ENCODE measurements around the gene RNU7-1.

The RNU7-1 gene

DNA sequence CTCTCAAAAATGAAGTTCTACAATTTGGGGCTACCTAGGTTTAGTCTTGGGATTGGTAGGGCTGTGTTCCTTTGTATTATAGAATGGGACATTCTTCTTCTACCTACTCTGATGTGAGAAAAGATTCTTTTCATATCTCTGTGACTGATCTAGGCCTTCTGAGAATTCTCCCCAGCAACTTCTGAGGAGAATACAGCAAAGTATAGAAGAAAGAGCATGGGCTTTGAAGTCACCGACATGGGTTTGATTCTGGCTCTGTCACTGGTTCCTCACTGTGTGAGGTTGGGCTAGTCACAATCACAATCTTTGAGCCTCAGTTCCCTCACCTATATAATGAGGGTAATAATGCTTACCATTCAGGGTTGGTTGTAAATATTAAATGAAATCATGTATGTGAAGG is 10.8 kb upstream of the RNU7-1 start:
- H3K27me3 ChIP-seq (ENCODE audit: control insufficient read depth in 1 of 2, insufficient read depth in 2 of 2, low read length in 2 of 2) = no peaks in the 10 kb centered on the region
- H3K4me1 ChIP-seq (ENCODE audit: insufficient read depth, low read length) = peaks cover 44% of the 10 kb centered on the region
- no peak overlapping the region for H3K27ac ChIP-seq (ENCODE audit: low read depth, low read length)
- H3K36me3 ChIP-seq (ENCODE audit: insufficient read depth, low read length) = peaks cover 29% of the 10 kb centered on the region
- H3K4me3 ChIP-seq (ENCODE audit: low read depth in 1 of 2, low read length in 2 of 2) = no peak overlapping the region
- no peaks in the 10 kb centered on the region for H3K9me3 ChIP-seq (ENCODE audit: low read length)
- no peak overlapping the region for H3K9ac ChIP-seq (ENCODE audit: low read length)

DNA sequence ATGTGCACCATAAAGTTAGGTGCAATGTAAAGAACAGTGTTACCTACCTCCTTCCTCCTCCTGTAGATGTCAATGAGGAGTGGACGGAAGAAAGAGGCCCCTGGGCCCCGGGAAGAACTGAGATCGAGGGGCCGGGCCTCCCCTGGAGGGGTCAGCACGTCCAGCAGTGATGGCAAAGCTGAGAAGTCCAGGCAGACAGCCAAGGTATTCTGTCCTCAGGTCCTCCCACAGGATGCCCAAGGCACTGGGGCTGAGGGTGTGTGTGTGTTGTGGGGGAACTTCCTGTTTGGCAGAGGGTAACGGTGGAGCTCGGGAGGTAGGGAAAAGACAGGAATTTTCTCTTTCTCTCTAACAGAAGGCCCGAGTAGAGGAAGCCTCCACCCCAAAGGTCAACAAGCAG is 9.5 kb upstream of the RNU7-1 start:
- Histone ChIP-seq H3K36me3 (ENCODE audit: insufficient read depth, low read length) (peaks cover 29% of the 10 kb centered on the region), H3K4me1 (ENCODE audit: insufficient read depth, low read length) (peaks cover 54% of the 10 kb centered on the region), H3K9me3 (ENCODE audit: low read length) (no peaks in the 10 kb centered on the region), H3K27ac (ENCODE audit: low read depth, low read length) (peak overlapping the region; percentile 27), H3K9ac (ENCODE audit: low read length) (no peak overlapping the region), H3K27me3 (ENCODE audit: control insufficient read depth in 1 of 2, insufficient read depth in 2 of 2, low read length in 2 of 2) (no peaks in the 10 kb centered on the region), H3K4me3 (ENCODE audit: low read depth in 1 of 2, low read length in 2 of 2) (no peak overlapping the region)

DNA sequence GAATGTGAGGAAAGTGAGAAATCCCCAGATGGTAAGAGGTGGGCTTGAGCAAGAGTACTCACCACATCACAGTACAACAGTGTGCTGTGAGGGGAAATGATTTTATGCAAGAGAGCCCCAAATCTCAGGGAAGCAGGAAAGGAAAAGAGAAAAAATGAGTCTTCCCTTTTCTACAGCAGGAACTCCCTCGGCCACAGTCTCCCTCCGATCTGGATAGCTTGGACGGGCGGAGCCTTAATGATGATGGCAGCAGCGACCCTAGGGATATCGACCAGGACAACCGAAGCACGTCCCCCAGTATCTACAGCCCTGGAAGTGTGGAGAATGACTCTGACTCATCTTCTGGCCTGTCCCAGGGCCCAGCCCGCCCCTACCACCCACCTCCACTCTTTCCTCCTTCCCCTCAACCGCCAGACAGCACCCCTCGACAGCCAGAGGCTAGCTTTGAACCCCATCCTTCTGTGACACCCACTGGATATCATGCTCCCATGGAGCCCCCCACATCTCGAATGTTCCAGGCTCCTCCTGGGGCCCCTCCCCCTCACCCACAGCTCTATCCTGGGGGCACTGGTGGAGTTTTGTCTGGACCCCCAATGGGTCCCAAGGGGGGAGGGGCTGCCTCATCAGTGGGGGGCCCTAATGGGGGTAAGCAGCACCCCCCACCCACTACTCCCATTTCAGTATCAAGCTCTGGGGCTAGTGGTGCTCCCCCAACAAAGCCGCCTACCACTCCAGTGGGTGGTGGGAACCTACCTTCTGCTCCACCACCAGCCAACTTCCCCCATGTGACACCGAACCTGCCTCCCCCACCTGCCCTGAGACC is 8.0 kb upstream of the RNU7-1 start:
- Histone ChIP-seq H3K27me3 (ENCODE audit: control insufficient read depth in 1 of 2, insufficient read depth in 2 of 2, low read length in 2 of 2) (no peaks in the 10 kb centered on the region), H3K9me3 (ENCODE audit: low read length) (no peaks in the 10 kb centered on the region), H3K36me3 (ENCODE audit: insufficient read depth, low read length) (peaks cover 30% of the 10 kb centered on the region), H3K4me3 (ENCODE audit: low read depth in 1 of 2, low read length in 2 of 2) (no peak overlapping the region), H3K4me1 (ENCODE audit: insufficient read depth, low read length) (peaks cover 44% of the 10 kb centered on the region), H3K9ac (ENCODE audit: low read length) (no peak overlapping the region), H3K27ac (ENCODE audit: low read depth, low read length) (no peak overlapping the region)

DNA sequence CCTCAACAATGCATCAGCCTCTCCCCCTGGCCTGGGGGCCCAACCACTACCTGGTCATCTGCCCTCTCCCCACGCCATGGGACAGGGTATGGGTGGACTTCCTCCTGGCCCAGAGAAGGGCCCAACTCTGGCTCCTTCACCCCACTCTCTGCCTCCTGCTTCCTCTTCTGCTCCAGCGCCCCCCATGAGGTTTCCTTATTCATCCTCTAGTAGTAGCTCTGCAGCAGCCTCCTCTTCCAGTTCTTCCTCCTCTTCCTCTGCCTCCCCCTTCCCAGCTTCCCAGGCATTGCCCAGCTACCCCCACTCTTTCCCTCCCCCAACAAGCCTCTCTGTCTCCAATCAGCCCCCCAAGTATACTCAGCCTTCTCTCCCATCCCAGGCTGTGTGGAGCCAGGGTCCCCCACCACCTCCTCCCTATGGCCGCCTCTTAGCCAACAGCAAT is 7.4 kb upstream of the RNU7-1 start:
- Histone ChIP-seq H3K4me1 (ENCODE audit: insufficient read depth, low read length) (peaks cover 39% of the 10 kb centered on the region), H3K36me3 (ENCODE audit: insufficient read depth, low read length) (peaks cover 33% of the 10 kb centered on the region), H3K27me3 (ENCODE audit: control insufficient read depth in 1 of 2, insufficient read depth in 2 of 2, low read length in 2 of 2) (no peaks in the 10 kb centered on the region), H3K4me3 (ENCODE audit: low read depth in 1 of 2, low read length in 2 of 2) (no peak overlapping the region), H3K9ac (ENCODE audit: low read length) (no peak overlapping the region), H3K9me3 (ENCODE audit: low read length) (no peaks in the 10 kb centered on the region), H3K27ac (ENCODE audit: low read depth, low read length) (no peak overlapping the region)

DNA sequence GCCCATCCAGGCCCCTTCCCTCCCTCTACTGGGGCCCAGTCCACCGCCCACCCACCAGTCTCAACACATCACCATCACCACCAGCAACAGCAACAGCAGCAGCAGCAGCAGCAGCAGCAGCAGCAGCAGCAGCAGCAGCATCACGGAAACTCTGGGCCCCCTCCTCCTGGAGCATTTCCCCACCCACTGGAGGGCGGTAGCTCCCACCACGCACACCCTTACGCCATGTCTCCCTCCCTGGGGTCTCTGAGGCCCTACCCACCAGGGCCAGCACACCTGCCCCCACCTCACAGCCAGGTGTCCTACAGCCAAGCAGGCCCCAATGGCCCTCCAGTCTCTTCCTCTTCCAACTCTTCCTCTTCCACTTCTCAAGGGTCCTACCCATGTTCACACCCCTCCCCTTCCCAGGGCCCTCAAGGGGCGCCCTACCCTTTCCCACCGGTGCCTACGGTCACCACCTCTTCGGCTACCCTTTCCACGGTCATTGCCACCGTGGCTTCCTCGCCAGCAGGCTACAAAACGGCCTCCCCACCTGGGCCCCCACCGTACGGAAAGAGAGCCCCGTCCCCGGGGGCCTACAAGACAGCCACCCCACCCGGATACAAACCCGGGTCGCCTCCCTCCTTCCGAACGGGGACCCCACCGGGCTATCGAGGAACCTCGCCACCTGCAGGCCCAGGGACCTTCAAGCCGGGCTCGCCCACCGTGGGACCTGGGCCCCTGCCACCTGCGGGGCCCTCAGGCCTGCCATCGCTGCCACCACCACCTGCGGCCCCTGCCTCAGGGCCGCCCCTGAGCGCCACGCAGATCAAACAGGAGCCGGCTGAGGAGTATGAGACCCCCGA is 6.8 kb upstream of the RNU7-1 start:
- Histone ChIP-seq H3K27me3 (ENCODE audit: control insufficient read depth in 1 of 2, insufficient read depth in 2 of 2, low read length in 2 of 2) (no peaks in the 10 kb centered on the region), H3K36me3 (ENCODE audit: insufficient read depth, low read length) (peaks cover 39% of the 10 kb centered on the region), H3K4me3 (ENCODE audit: low read depth in 1 of 2, low read length in 2 of 2) (peak overlapping the region; percentile 67 to 70), H3K9ac (ENCODE audit: low read length) (peak overlapping the region; percentile 84), H3K27ac (ENCODE audit: low read depth, low read length) (peak overlapping the region; percentile 85), H3K4me1 (ENCODE audit: insufficient read depth, low read length) (peaks cover 39% of the 10 kb centered on the region), H3K9me3 (ENCODE audit: low read length) (no peaks in the 10 kb centered on the region)

DNA sequence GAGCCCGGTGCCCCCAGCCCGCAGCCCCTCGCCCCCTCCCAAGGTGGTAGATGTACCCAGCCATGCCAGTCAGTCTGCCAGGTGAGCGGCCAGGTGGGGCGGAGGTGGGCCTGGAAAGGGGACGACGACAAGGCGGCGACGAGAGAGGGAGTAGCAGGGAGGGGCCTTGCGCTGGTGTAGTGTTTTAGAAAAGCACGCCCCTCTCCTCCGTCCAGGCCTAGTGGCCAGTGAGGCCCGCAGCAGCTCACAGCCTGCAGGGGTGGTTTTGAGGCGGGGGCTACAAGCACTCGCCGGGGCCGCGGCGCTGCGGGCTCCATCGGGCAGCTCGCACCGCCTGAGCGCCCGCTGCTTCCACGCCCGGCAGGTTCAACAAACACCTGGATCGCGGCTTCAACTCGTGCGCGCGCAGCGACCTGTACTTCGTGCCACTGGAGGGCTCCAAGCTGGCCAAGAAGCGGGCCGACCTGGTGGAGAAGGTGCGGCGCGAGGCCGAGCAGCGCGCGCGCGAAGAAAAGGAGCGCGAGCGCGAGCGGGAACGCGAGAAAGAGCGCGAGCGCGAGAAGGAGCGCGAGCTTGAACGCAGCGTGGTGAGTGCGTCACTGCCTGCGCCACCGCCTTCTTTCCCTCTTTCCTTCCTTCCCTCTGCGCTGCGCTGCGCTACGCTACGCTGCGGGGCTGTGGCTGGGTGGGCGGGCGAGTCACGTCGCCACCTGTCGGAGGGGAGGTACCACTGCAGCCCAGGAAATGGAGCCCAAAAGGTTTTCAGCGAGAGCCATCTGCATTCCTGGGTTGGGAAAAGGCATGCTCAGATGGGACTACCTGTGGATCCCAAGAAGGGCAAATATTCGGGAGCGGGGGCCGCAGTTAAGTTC is 5.9 kb upstream of the RNU7-1 start:
- H3K27me3 ChIP-seq (ENCODE audit: control insufficient read depth in 1 of 2, insufficient read depth in 2 of 2, low read length in 2 of 2) = no peaks in the 10 kb centered on the region
- peaks cover 40% of the 10 kb centered on the region for H3K36me3 ChIP-seq (ENCODE audit: insufficient read depth, low read length)
- H3K4me1 ChIP-seq (ENCODE audit: insufficient read depth, low read length) = peaks cover 36% of the 10 kb centered on the region
- peak overlapping the region; percentile 84 for H3K9ac ChIP-seq (ENCODE audit: low read length)
- H3K27ac ChIP-seq (ENCODE audit: low read depth, low read length) = peak overlapping the region; percentile 85
- no peaks in the 10 kb centered on the region for H3K9me3 ChIP-seq (ENCODE audit: low read length)
- peak overlapping the region; percentile 67 to 70 for H3K4me3 ChIP-seq (ENCODE audit: low read depth in 1 of 2, low read length in 2 of 2)

DNA sequence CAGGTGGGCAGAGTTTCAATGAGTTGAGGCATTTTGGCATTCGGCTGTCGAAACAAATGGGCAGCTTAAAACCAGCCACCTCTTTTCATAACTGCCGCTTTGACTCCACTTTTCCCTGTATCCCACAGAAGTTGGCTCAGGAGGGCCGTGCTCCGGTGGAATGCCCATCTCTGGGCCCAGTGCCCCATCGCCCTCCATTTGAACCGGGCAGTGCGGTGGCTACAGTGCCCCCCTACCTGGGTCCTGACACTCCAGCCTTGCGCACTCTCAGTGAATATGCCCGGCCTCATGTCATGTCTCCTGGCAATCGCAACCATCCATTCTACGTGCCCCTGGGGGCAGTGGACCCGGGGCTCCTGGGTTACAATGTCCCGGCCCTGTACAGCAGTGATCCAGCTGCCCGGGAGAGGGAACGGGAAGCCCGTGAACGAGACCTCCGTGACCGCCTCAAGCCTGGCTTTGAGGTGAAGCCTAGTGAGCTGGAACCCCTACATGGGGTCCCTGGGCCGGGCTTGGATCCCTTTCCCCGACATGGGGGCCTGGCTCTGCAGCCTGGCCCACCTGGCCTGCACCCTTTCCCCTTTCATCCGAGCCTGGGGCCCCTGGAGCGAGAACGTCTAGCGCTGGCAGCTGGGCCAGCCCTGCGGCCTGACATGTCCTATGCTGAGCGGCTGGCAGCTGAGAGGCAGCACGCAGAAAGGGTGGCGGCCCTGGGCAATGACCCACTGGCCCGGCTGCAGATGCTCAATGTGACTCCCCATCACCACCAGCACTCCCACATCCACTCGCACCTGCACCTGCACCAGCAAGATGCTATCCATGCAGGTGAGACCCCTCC is 5.0 kb upstream of the RNU7-1 start:
- Histone ChIP-seq H3K9me3 (ENCODE audit: low read length) (no peaks in the 10 kb centered on the region), H3K9ac (ENCODE audit: low read length) (peak overlapping the region; percentile 74), H3K27ac (ENCODE audit: low read depth, low read length) (peak overlapping the region; percentile 85), H3K36me3 (ENCODE audit: insufficient read depth, low read length) (peaks cover 38% of the 10 kb centered on the region), H3K4me3 (ENCODE audit: low read depth in 1 of 2, low read length in 2 of 2) (peak overlapping the region in 1 of 2 donors; percentile 70), H3K27me3 (ENCODE audit: control insufficient read depth in 1 of 2, insufficient read depth in 2 of 2, low read length in 2 of 2) (no peaks in the 10 kb centered on the region), H3K4me1 (ENCODE audit: insufficient read depth, low read length) (peaks cover 37% of the 10 kb centered on the region)

DNA sequence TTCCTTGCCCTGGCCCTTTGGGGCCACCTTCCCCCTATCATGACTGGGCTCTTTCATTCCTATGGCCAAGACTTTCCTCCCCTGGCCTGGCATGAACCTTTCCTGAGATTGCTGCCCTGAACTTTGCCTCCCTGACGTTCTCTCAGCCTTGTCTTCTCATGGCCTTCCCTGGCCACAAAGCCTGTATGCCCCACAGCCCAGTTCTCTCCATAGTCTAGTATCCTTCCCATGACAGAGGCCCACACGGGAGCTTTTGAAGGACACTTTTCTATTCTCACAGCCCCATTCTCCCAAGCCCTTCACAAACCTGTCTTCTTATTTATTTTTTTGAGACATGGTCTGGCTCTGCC is 4.5 kb upstream of the RNU7-1 start:
- peaks cover 32% of the 10 kb centered on the region for H3K36me3 ChIP-seq (ENCODE audit: insufficient read depth, low read length)
- H3K4me3 ChIP-seq (ENCODE audit: low read depth in 1 of 2, low read length in 2 of 2) = no peak overlapping the region
- H3K9me3 ChIP-seq (ENCODE audit: low read length) = no peaks in the 10 kb centered on the region
- H3K4me1 ChIP-seq (ENCODE audit: insufficient read depth, low read length) = peaks cover 31% of the 10 kb centered on the region
- H3K27ac ChIP-seq (ENCODE audit: low read depth, low read length) = no peak overlapping the region
- no peak overlapping the region for H3K9ac ChIP-seq (ENCODE audit: low read length)
- no peaks in the 10 kb centered on the region for H3K27me3 ChIP-seq (ENCODE audit: control insufficient read depth in 1 of 2, insufficient read depth in 2 of 2, low read length in 2 of 2)

DNA sequence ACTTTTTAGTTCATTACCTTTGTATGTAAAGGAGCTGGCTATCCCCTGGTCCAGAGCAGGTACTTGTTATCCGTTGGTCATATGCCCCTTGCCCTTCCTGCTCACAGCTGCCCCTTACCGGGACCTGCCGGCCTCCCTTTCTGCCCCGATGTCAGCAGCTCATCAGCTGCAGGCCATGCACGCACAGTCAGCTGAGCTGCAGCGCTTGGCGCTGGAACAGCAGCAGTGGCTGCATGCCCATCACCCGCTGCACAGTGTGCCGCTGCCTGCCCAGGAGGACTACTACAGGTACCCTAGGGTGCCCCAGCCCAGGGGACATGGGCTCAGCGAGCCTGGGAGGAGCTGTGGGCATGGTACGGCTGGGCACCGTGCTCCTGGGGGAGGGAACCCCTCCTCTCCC is 2.3 kb upstream of the RNU7-1 start:
- peaks cover 39% of the 10 kb centered on the region for H3K4me1 ChIP-seq (ENCODE audit: insufficient read depth, low read length)
- H3K27me3 ChIP-seq (ENCODE audit: control insufficient read depth in 1 of 2, insufficient read depth in 2 of 2, low read length in 2 of 2) = no peaks in the 10 kb centered on the region
- H3K36me3 ChIP-seq (ENCODE audit: insufficient read depth, low read length) = peaks cover 30% of the 10 kb centered on the region
- H3K27ac ChIP-seq (ENCODE audit: low read depth, low read length) = no peak overlapping the region
- no peaks in the 10 kb centered on the region for H3K9me3 ChIP-seq (ENCODE audit: low read length)
- H3K9ac ChIP-seq (ENCODE audit: low read length) = no peak overlapping the region
- no peak overlapping the region for H3K4me3 ChIP-seq (ENCODE audit: low read depth in 1 of 2, low read length in 2 of 2)

DNA sequence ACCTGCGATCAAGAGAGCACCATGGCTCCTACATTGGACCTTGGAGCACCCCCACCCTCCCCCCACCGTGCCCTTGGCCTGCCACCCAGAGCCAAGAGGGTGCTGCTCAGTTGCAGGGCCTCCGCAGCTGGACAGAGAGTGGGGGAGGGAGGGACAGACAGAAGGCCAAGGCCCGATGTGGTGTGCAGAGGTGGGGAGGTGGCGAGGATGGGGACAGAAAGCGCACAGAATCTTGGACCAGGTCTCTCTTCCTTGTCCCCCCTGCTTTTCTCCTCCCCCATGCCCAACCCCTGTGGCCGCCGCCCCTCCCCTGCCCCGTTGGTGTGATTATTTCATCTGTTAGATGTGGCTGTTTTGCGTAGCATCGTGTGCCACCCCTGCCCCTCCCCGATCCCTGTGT is 1.8 kb upstream of the RNU7-1 start:
- no peaks in the 10 kb centered on the region for H3K9me3 ChIP-seq (ENCODE audit: low read length)
- peaks cover 42% of the 10 kb centered on the region for H3K4me1 ChIP-seq (ENCODE audit: insufficient read depth, low read length)
- H3K9ac ChIP-seq (ENCODE audit: low read length) = no peak overlapping the region
- no peak overlapping the region for H3K4me3 ChIP-seq (ENCODE audit: low read depth in 1 of 2, low read length in 2 of 2)
- no peaks in the 10 kb centered on the region for H3K27me3 ChIP-seq (ENCODE audit: control insufficient read depth in 1 of 2, insufficient read depth in 2 of 2, low read length in 2 of 2)
- no peak overlapping the region for H3K27ac ChIP-seq (ENCODE audit: low read depth, low read length)
- peaks cover 32% of the 10 kb centered on the region for H3K36me3 ChIP-seq (ENCODE audit: insufficient read depth, low read length)
